Endothelial cell of umbilical vein (primary cell): ENCODE data around the gene DDR1. TPM values are rescaled to one million over a fixed set of nuclear protein-coding genes. Genes with fewer than 3 reads are reported as not detected.

Experiments used
- BruUV-seq: library from RNA; stranded (reverse); fragments of 400-500 nt; replicated peaks from 2 replicates; lab custom pipeline; 2021; lab: Mats Ljungman, UMichigan
- CTCF ChIA-PET: fragments of 300-600, 350-600 bp; sonication (Branson Sonifier 250); formaldehyde crosslinking; loops from one replicate; lab custom pipeline; 2021; ENCODE audit warnings: antibody characterized with exemption, inconsistent platforms; lab: Charles Lee
- POLR2A ChIA-PET: fragments of 300-600, 350-600 bp; sonication (Branson Sonifier 250); formaldehyde crosslinking; loops from one replicate; lab custom pipeline; 2021; ENCODE audit warnings: antibody characterized with exemption, inconsistent platforms; lab: Charles Lee
- DNase-seq: peaks from one replicate; pipeline ENCODE4 v3.0.0-alpha.2; 2011; ENCODE audit warnings: low read depth, low spot score
- FAIRE-seq: peaks from 2 replicates; lab custom pipeline; 2011; peaks lifted over from hg19 to GRCh38; lab: Jason Lieb, UNC
- H2AFZ ChIP-seq: 2 replicates; pipeline ENCODE4 v1.6.0; 2012; ENCODE audit warnings: low read depth, low read length, control low read depth, inconsistent platforms
- H3K27ac ChIP-seq: 2 replicates; pipeline ENCODE4 v1.5.1; 2011; ENCODE audit warnings: low read depth, mild to moderate bottlenecking, control low read depth, low read length, moderate library complexity; ENCODE audit not compliant: insufficient read depth
- H3K27me3 ChIP-seq, 2 experiments: 2 replicates each; pipeline versions ENCODE4 v1.6.0 to v1.6.1; 2011; ENCODE audit warnings: low read length in 2 of 2, mixed read lengths in 1 of 2; ENCODE audit not compliant: control insufficient read depth in 2 of 2, insufficient read depth in 2 of 2
- H3K36me3 ChIP-seq, 2 experiments: 2 replicates in 1 of 2; 3 replicates in 1 of 2; pipeline ENCODE4 v1.5.1; 2011; ENCODE audit warnings: low read length in 2 of 2, mild to moderate bottlenecking in 1 of 2, moderate library complexity in 1 of 2; ENCODE audit not compliant: control insufficient read depth in 2 of 2, insufficient read depth in 2 of 2; ENCODE audit errors: extremely low read depth in 1 of 2
- H3K4me1 ChIP-seq: 3 replicates; pipeline ENCODE4 v1.5.1; 2011; ENCODE audit warnings: mild to moderate bottlenecking, low read length; ENCODE audit not compliant: control insufficient read depth, insufficient read depth; ENCODE audit errors: extremely low read depth
- H3K4me2 ChIP-seq: 2 replicates; pipeline ENCODE4 v1.6.1; 2011; ENCODE audit warnings: low read length, control low read depth, mixed read lengths; ENCODE audit not compliant: insufficient read depth
- H3K4me3 ChIP-seq, 3 experiments: fragments of 200-600 bp in 1 of 3; sonication (generic), shearing (Covaris generic) in 1 of 3; replicated peaks in 1 of 3; 2 replicates each; pipeline ENCODE4 v1.5.1; 2011 to 2016; ENCODE audit warnings: control low read depth in 3 of 3, low read length in 3 of 3, mild to moderate bottlenecking in 2 of 3, inconsistent platforms in 1 of 3, low read depth in 1 of 3, moderate library complexity in 1 of 3; ENCODE audit not compliant: insufficient read depth in 1 of 3
- H3K79me2 ChIP-seq: 2 replicates; pipeline ENCODE4 v1.6.0; 2012; ENCODE audit warnings: low read length, inconsistent platforms; ENCODE audit not compliant: control insufficient read depth, insufficient read depth
- H3K9ac ChIP-seq: replicated peaks from 2 replicates; pipeline ENCODE3; 2011; ENCODE audit warnings: low read length, control low read depth; ENCODE audit not compliant: insufficient read depth; ENCODE audit errors: extremely low read depth
- H3K9me1 ChIP-seq: replicated peaks from 3 replicates; pipeline ENCODE4 v1.6.0; 2011; ENCODE audit warnings: mild to moderate bottlenecking, low read length; ENCODE audit not compliant: control insufficient read depth, insufficient read depth; ENCODE audit errors: extremely low read depth
- H3K9me3 ChIP-seq: replicated peaks from 2 replicates; pipeline ENCODE4 v1.5.1; 2012; ENCODE audit warnings: low read length, inconsistent platforms; ENCODE audit not compliant: control insufficient read depth, insufficient read depth
- H4K20me1 ChIP-seq: replicated peaks from 2 replicates; pipeline ENCODE3; 2011; ENCODE audit warnings: mild to moderate bottlenecking, low read length; ENCODE audit not compliant: control insufficient read depth, insufficient read depth; ENCODE audit errors: extremely low read depth
- EZH2 ChIP-seq: IDR thresholded peaks from 2 replicates; pipeline ENCODE4 v1.6.1; 2012; ENCODE audit warnings: borderline replicate concordance, low read depth, mild to moderate bottlenecking, moderate library complexity, low read length, inconsistent platforms; ENCODE audit not compliant: severe bottlenecking
- FOS ChIP-seq: IDR thresholded peaks from 2 replicates; pipeline ENCODE4 v1.6.1; 2011; ENCODE audit warnings: mild to moderate bottlenecking, low read length, moderate library complexity, borderline replicate concordance; ENCODE audit not compliant: insufficient read depth
- GATA2 ChIP-seq: IDR thresholded peaks from 2 replicates; pipeline ENCODE4 v1.7.0; 2011; ENCODE audit warnings: low read depth, mild to moderate bottlenecking, moderate library complexity, mixed read lengths, low read length; ENCODE audit not compliant: insufficient read length, insufficient read depth
- JUN ChIP-seq: IDR thresholded peaks from 2 replicates; pipeline ENCODE4 v1.6.1; 2011; ENCODE audit warnings: borderline replicate concordance, low read depth; ENCODE audit not compliant: insufficient read length, insufficient read depth
- MAX ChIP-seq: IDR thresholded peaks from 2 replicates; pipeline ENCODE4 v1.6.1; 2011; ENCODE audit not compliant: insufficient read depth, insufficient read length
- MYC ChIP-seq: IDR thresholded peaks from one replicate; pipeline ENCODE4 v1.6.1; 2011; ENCODE audit warnings: mild to moderate bottlenecking, low read depth, low read length
- POLR2A ChIP-seq: IDR thresholded peaks from 2 replicates; pipeline ENCODE4 v1.6.1; 2012; ENCODE audit warnings: low read depth, mild to moderate bottlenecking, control low read depth, low read length
- POLR2AphosphoS5 ChIP-seq: IDR thresholded peaks from 2 replicates; pipeline ENCODE4 v1.6.1; 2012; ENCODE audit warnings: low read depth, mild to moderate bottlenecking, control low read depth, low read length, moderate library complexity; ENCODE audit not compliant: insufficient read depth
- dilution Hi-C: fragments of 300-500 bp; cut with MboI; formaldehyde crosslinking; loops from one replicate; pipeline ENCODE4 v1.15.0; 2019; ENCODE audit warnings: low sequenced_read_pairs; ENCODE audit not compliant: extremely low pct_ligation_motif_present
- intact Hi-C: fragments of 100-400 bp; cut with micrococcal nuclease; formaldehyde crosslinking; loops from one replicate; pipeline ENCODE4 v1.10.0; 2022
- polyA plus RNA-seq, 4 experiments: library from polyadenylated mRNA; depleted of rRNA in 3 of 4; stranded (reverse) in 3 of 4; unstranded in 1 of 4; fragments of >200 nt; gene quantifications; 2 replicates each; pipeline versions ENCODE4 v1.2.1 to v1.2.3, GENCODE V29; 2011 to 2012; ENCODE audit warnings: missing spikeins in 1 of 4
- total RNA-seq: library from RNA; stranded (reverse); gene quantifications from 2 replicates; pipeline ENCODE4 v1.2.3, GENCODE V29; 2021
- TF ChIP-seq, protein P1 (sequence below), 2 donors: IDR thresholded peaks; 1 replicate in 1 of 2; 2 replicates in 1 of 2; pipeline ENCODE4 v1.5.1; 2011; ENCODE audit warnings: low read length in 2 of 2, mild to moderate bottlenecking in 2 of 2, moderate library complexity in 2 of 2, control low read depth in 1 of 2, inconsistent platforms in 1 of 2, low read depth in 1 of 2; ENCODE audit not compliant: insufficient read depth in 1 of 2; ENCODE audit errors: extremely low read depth in 1 of 2

Gene DDR1
- total and polyA plus RNA-seq, 2 donors (not counting 3 experiments of a cell fraction or from before 2014, with no cell fraction given) = 8.8 to 22.9 TPM

DNA sequence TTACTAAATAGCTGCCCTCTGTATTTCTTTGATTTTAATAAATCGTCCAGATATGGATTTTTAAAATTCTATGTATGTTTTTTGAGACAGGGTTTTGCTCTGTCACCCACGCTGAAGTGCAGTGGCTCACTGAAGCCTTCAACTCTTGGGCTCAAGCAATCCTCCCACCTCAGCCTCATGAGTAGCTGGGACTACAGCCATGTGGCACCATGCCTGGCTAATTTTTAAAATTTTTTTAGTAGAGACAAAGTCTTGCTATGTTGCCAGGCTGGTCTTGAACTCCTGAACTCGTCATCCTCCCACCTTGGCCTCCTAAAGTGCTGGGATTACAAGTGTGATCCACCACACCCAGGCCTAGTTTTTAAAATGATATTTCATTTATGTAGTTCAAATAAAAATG, 47.4 kb upstream of the DDR1 start:
- dilution Hi-C loops = no loop called here
- CTCF ChIA-PET = interaction anchor here (1.4 to 2.3 kb wide), 3 partner anchors 9 to 250 kb away, joined by 3 to 10 read pairs (median 8); no protein-coding TSS in a partner anchor

More for the DNA sequence above, 47.4 kb upstream of the DDR1 start:
- Histone ChIP-seq H3K4me3 (no peak overlapping the region), H3K36me3 (no peaks in the 10 kb centered on the region), H3K9me3 (no peaks in the 10 kb centered on the region), H3K9ac (no peak overlapping the region), H3K27me3 (peaks cover 4 to 11% of the 10 kb centered on the region in 2 experiments), H4K20me1 (no peaks in the 10 kb centered on the region), H3K27ac (no peak overlapping the region), H3K9me1 (no peaks in the 10 kb centered on the region), H3K4me1 (no peaks in the 10 kb centered on the region), H3K4me2 (no peak overlapping the region), H2AFZ (no peak overlapping the region), H3K79me2 (no peaks in the 10 kb centered on the region)
- TF ChIP-seq GATA2 (no peak), POLR2A (no peak), EZH2 (no peak), MYC (no peak), POLR2AphosphoS5 (no peak), JUN (no peak), MAX (no peak), FOS (no peak)
- TF ChIP-seq, protein P1, sequence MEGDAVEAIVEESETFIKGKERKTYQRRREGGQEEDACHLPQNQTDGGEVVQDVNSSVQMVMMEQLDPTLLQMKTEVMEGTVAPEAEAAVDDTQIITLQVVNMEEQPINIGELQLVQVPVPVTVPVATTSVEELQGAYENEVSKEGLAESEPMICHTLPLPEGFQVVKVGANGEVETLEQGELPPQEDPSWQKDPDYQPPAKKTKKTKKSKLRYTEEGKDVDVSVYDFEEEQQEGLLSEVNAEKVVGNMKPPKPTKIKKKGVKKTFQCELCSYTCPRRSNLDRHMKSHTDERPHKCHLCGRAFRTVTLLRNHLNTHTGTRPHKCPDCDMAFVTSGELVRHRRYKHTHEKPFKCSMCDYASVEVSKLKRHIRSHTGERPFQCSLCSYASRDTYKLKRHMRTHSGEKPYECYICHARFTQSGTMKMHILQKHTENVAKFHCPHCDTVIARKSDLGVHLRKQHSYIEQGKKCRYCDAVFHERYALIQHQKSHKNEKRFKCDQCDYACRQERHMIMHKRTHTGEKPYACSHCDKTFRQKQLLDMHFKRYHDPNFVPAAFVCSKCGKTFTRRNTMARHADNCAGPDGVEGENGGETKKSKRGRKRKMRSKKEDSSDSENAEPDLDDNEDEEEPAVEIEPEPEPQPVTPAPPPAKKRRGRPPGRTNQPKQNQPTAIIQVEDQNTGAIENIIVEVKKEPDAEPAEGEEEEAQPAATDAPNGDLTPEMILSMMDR (IDR thresholded peaks at IDR 0.05; ENCODE audit: extremely low read depth in 1 of 2, insufficient read depth in 1 of 2, low read depth in 1 of 2, low read length in 2 of 2) = no peak
- FAIRE-seq (no peak), DNase-seq (no peak)
- intact Hi-C loops = no loop called here
- POLR2A ChIA-PET = no interaction called here
- no TSS peak for BruUV-seq
